Activated naive CD4-positive, alpha-beta T cell treated with anti-CD3 and anti-CD28 coated beads, Interleukin-2, amount 50 U/mL, for 24 hours (primary cell): ENCODE results near the gene TBXAS1.

Experiments
- H3K27ac Mint-ChIP-seq: one replicate; pipeline ENCODE4 v1.8.0; 2021; ENCODE audit warnings: mild to moderate bottlenecking, mixed read lengths
- H3K27me3 Mint-ChIP-seq: one replicate; pipeline ENCODE4 v1.8.0; 2021; ENCODE audit warnings: mixed read lengths
- H3K36me3 Mint-ChIP-seq: one replicate; pipeline ENCODE4 v1.8.0; 2021; ENCODE audit warnings: mixed read lengths
- H3K4me1 Mint-ChIP-seq: one replicate; pipeline ENCODE4 v1.8.0; 2021; ENCODE audit warnings: mixed read lengths
- H3K4me3 Mint-ChIP-seq: one replicate; pipeline ENCODE4 v1.8.0; 2021; ENCODE audit warnings: mild to moderate bottlenecking, mixed read lengths
- H3K9me3 Mint-ChIP-seq: one replicate; pipeline ENCODE4 v1.8.0; 2021; ENCODE audit warnings: mixed read lengths

The TBXAS1 gene

GRCh38 chr7:139948587-139949335, 119.7 kb downstream of the TBXAS1 start:
- peaks cover 7% of the 10 kb centered on the region for H3K9me3 Mint-ChIP-seq
- no peak overlapping the region for H3K27ac Mint-ChIP-seq
- H3K4me1 Mint-ChIP-seq = no peaks in the 10 kb centered on the region
- H3K27me3 Mint-ChIP-seq = peaks cover 2% of the 10 kb centered on the region
- H3K4me3 Mint-ChIP-seq = no peak overlapping the region
- peaks cover 4% of the 10 kb centered on the region for H3K36me3 Mint-ChIP-seq

GRCh38 chr7:139949629-139950028, 120.6 kb downstream of the TBXAS1 start:
- Mint-ChIP-seq H3K27ac (no peak overlapping the region), H3K4me1 (no peaks in the 10 kb centered on the region), H3K27me3 (peaks cover 2% of the 10 kb centered on the region), H3K9me3 (peaks cover 7% of the 10 kb centered on the region), H3K4me3 (no peak overlapping the region), H3K36me3 (peaks cover 4% of the 10 kb centered on the region)

GRCh38 chr7:139950881-139951525, 121.9 kb downstream of the TBXAS1 start:
- Mint-ChIP-seq H3K27ac (no peak overlapping the region), H3K4me3 (no peak overlapping the region), H3K4me1 (no peaks in the 10 kb centered on the region), H3K27me3 (no peaks in the 10 kb centered on the region), H3K9me3 (no peaks in the 10 kb centered on the region), H3K36me3 (peaks cover 4% of the 10 kb centered on the region)

GRCh38 chr7:139953229-139953628, 124.2 kb downstream of the TBXAS1 start:
- Mint-ChIP-seq H3K9me3 (no peaks in the 10 kb centered on the region), H3K27me3 (no peaks in the 10 kb centered on the region), H3K27ac (no peak overlapping the region), H3K36me3 (no peaks in the 10 kb centered on the region), H3K4me3 (no peak overlapping the region), H3K4me1 (no peaks in the 10 kb centered on the region)

GRCh38 chr7:139955109-139955820, 126.2 kb downstream of the TBXAS1 start:
- Mint-ChIP-seq H3K27me3 (no peaks in the 10 kb centered on the region), H3K27ac (no peak overlapping the region), H3K36me3 (no peaks in the 10 kb centered on the region), H3K4me1 (no peaks in the 10 kb centered on the region), H3K9me3 (no peaks in the 10 kb centered on the region), H3K4me3 (no peak overlapping the region)

GRCh38 chr7:139958599-139959284, 129.7 kb downstream of the TBXAS1 start:
- Mint-ChIP-seq H3K27ac (no peak overlapping the region), H3K36me3 (no peaks in the 10 kb centered on the region), H3K27me3 (no peaks in the 10 kb centered on the region), H3K4me3 (no peak overlapping the region), H3K9me3 (no peaks in the 10 kb centered on the region), H3K4me1 (no peaks in the 10 kb centered on the region)

- Mint-ChIP-seq H3K36me3 (no peaks in the 10 kb centered on the region), H3K27me3 (no peaks in the 10 kb centered on the region), H3K9me3 (no peaks in the 10 kb centered on the region), H3K4me1 (no peaks in the 10 kb centered on the region), H3K27ac (no peak overlapping the region), H3K4me3 (no peak overlapping the region)
Measured at GRCh38 chr7:139959285-139959628, 130.2 kb downstream of the TBXAS1 start.

- no peaks in the 10 kb centered on the region for H3K27me3 Mint-ChIP-seq
- H3K4me1 Mint-ChIP-seq = no peaks in the 10 kb centered on the region
- H3K27ac Mint-ChIP-seq = no peak overlapping the region
- H3K4me3 Mint-ChIP-seq = no peak overlapping the region
- no peaks in the 10 kb centered on the region for H3K9me3 Mint-ChIP-seq
- H3K36me3 Mint-ChIP-seq = no peaks in the 10 kb centered on the region
Measured at GRCh38 chr7:139959718-139960117, 130.7 kb downstream of the TBXAS1 start.

- Mint-ChIP-seq H3K27ac (no peak overlapping the region), H3K36me3 (no peaks in the 10 kb centered on the region), H3K9me3 (no peaks in the 10 kb centered on the region)
Measured at GRCh38 chr7:139960157-139960556, 131.1 kb downstream of the TBXAS1 start.

GRCh38 chr7:139965942-139966628, 137.0 kb downstream of the TBXAS1 start:
- Mint-ChIP-seq H3K4me3 (no peak overlapping the region), H3K9me3 (no peaks in the 10 kb centered on the region), H3K4me1 (no peaks in the 10 kb centered on the region), H3K27me3 (no peaks in the 10 kb centered on the region), H3K36me3 (no peaks in the 10 kb centered on the region), H3K27ac (no peak overlapping the region)

More at GRCh38 chr7:139960157-139960556, 131.1 kb downstream of the TBXAS1 start:
- Mint-ChIP-seq H3K27me3 (no peaks in the 10 kb centered on the region), H3K4me1 (no peaks in the 10 kb centered on the region), H3K4me3 (no peak overlapping the region)

GRCh38 chr7:139966949-139967348, 137.9 kb downstream of the TBXAS1 start:
- Mint-ChIP-seq H3K27ac (no peak overlapping the region), H3K4me3 (no peak overlapping the region), H3K4me1 (no peaks in the 10 kb centered on the region), H3K27me3 (no peaks in the 10 kb centered on the region), H3K36me3 (no peaks in the 10 kb centered on the region), H3K9me3 (no peaks in the 10 kb centered on the region)

GRCh38 chr7:139968931-139969330, 139.9 kb downstream of the TBXAS1 start:
- no peaks in the 10 kb centered on the region for H3K27me3 Mint-ChIP-seq
- no peak overlapping the region for H3K27ac Mint-ChIP-seq
- H3K4me3 Mint-ChIP-seq = no peak overlapping the region
- H3K36me3 Mint-ChIP-seq = no peaks in the 10 kb centered on the region
- no peaks in the 10 kb centered on the region for H3K9me3 Mint-ChIP-seq
- no peaks in the 10 kb centered on the region for H3K4me1 Mint-ChIP-seq

- Mint-ChIP-seq H3K4me3 (no peak overlapping the region), H3K4me1 (peaks cover 2% of the 10 kb centered on the region), H3K27ac (no peak overlapping the region), H3K36me3 (no peaks in the 10 kb centered on the region), H3K27me3 (no peaks in the 10 kb centered on the region), H3K9me3 (no peaks in the 10 kb centered on the region)
Measured at GRCh38 chr7:139972029-139972428, 143.0 kb downstream of the TBXAS1 start.

- no peak overlapping the region for H3K27ac Mint-ChIP-seq
- H3K4me1 Mint-ChIP-seq = peaks cover 4% of the 10 kb centered on the region
- no peaks in the 10 kb centered on the region for H3K36me3 Mint-ChIP-seq
- no peaks in the 10 kb centered on the region for H3K9me3 Mint-ChIP-seq
- H3K4me3 Mint-ChIP-seq = no peak overlapping the region
- H3K27me3 Mint-ChIP-seq = no peaks in the 10 kb centered on the region
Measured at GRCh38 chr7:139973101-139974050, 144.3 kb downstream of the TBXAS1 start.
